Measurements from ENCODE around the gene CPNE5.

Gene CPNE5

GRCh38 chr6:36856277-36856676 is 17.0 kb upstream of the CPNE5 start:
- DNase-seq = no peak

- DNase-seq = no peak
Measured at GRCh38 chr6:36855750-36856149, 16.5 kb upstream of the CPNE5 start.

GRCh38 chr6:36853325-36853724 is 14.1 kb upstream of the CPNE5 start:
- DNase-seq = peak in 1 of 2 experiments; percentile 28

GRCh38 chr6:36852481-36853147 is 13.4 kb upstream of the CPNE5 start:
- peak in 1 of 2 experiments; percentile 28 for DNase-seq

- no peak for DNase-seq
Measured at GRCh38 chr6:36851626-36852025, 12.4 kb upstream of the CPNE5 start.

GRCh38 chr6:36851149-36851614 is 11.9 kb upstream of the CPNE5 start:
- peak in 1 of 2 experiments; percentile 50 for DNase-seq

GRCh38 chr6:36850021-36850420 is 10.8 kb upstream of the CPNE5 start:
- no peak for DNase-seq

GRCh38 chr6:36848658-36849441 is 9.6 kb upstream of the CPNE5 start:
- no peak for DNase-seq

GRCh38 chr6:36847991-36848390 is 8.7 kb upstream of the CPNE5 start:
- DNase-seq = no peak

GRCh38 chr6:36847152-36847551 is 7.9 kb upstream of the CPNE5 start:
- no peak for DNase-seq

GRCh38 chr6:36845233-36845632 is 6.0 kb upstream of the CPNE5 start:
- no peak for DNase-seq

GRCh38 chr6:36844232-36845170 is 5.3 kb upstream of the CPNE5 start:
- no peak for DNase-seq

GRCh38 chr6:36843170-36843569 is 3.9 kb upstream of the CPNE5 start:
- DNase-seq = no peak

- DNase-seq = no peak
Measured at GRCh38 chr6:36841756-36842155, 2.5 kb upstream of the CPNE5 start.

GRCh38 chr6:36840432-36841403 is 1.5 kb upstream of the CPNE5 start:
- no peak for DNase-seq

- DNase-seq = no peak
Measured at GRCh38 chr6:36839749-36840431, 646 bp upstream of the CPNE5 start.

GRCh38 chr6:36837686-36838085 is 1.6 kb downstream of the CPNE5 start:
- DNase-seq = no peak

GRCh38 chr6:36837022-36837339 is 2.3 kb downstream of the CPNE5 start:
- DNase-seq = no peak

- no peak for DNase-seq
Measured at GRCh38 chr6:36836111-36837021, 2.9 kb downstream of the CPNE5 start.

GRCh38 chr6:36834576-36835341 is 4.5 kb downstream of the CPNE5 start:
- DNase-seq = no peak

All from SW 1271 (cell line).